HG02852 (cell line): ENCODE data around the gene GNPAT.

Source experiments
- ATAC-seq: cut with Tn5 transposase; IDR thresholded peaks from one replicate; pipeline ENCODE4 v1.9.1; 2021; ENCODE audit warnings: mild to moderate bottlenecking, moderate library complexity; ENCODE audit not compliant: unreplicated experiment

The GNPAT gene

DNA sequence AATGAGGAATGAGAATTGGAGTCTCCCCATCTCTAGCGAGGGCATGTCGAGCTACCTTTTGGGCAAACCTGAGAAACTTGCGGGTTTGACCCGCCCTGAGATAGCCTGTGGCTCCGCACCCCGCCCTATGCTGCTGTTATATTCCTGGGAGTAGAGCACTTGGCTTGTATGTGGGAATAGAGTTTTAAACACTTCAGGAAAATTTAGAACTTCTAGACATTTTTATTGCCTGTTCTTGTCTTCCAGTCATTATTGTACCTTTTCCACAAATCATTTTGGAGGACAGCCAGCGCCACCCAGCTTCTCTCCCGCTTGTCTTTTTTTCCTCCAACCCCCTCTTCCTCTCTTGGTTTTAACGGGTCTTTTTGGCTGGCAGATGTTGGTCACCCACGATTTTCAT lies 738 bp downstream of the GNPAT start:
- no peak for ATAC-seq

DNA sequence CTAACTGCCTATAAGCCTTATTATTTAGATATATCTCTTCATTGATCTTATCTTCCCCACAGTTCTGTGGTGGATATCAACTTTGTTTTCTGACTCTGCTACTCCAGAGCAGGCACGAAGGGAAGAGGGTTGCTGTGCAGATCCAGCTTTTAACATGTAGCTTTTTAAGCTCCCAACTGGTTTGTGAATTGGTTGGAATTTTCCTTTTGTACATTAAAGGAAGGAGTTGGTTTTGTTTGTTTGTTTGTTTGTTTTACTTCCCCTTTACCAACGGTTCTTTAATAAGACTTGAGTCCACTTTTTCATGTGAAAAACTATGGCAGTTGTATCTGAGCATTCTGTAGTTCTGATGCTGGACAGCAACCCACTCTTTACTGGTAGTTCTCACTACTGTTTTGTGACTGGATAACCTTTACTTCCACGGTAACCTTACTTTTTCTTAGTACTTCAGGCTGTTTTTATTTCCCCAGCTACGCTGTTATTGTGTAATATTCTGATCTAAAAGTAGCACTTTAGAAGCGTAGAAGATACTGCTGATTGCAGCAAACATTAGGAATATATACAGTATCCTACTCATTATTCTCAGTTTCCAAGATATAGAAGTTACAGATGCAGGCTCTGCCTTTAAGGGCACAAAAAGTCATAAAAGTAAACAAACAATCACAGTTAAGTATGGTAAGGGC lies 1.6 kb downstream of the GNPAT start:
- no peak for ATAC-seq

DNA sequence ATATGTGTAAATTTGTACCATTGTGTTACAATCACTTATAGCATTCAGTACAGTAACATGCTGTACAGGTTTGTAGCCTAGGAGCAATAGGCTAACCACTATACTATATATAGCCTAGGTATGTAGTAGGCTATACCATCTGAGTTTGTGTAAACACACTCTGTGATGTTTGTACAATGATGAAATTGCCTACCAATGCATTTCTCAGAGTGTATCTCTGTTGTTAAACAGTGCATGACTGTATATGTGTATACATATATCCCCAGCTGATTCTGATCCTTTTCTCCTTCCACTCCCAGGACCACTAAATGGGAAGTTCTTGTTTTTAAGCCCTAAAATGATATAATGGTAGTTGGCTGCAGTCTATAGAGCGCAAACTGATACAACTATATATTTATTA lies 7.8 kb downstream of the GNPAT start:
- ATAC-seq = no peak

DNA sequence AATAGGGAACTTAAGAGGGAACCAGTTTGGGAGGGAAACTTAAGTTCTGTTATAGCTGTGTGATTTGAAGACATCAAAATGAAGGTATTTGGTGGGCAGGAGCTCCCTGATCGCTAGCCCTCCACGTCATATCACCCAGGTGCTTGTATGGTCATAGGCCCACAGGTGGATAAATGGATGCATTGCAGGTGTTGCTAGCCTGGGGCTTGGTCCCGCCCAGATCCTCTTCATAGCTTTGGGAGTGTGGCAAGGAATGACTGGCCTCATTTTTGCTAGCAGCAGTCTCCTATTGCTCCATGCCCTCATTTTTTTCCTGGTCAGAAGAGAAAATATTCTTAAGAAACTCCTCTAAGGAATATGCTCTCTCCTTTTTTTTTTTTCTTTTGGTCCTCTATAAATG lies 11.3 kb downstream of the GNPAT start:
- no peak for ATAC-seq

DNA sequence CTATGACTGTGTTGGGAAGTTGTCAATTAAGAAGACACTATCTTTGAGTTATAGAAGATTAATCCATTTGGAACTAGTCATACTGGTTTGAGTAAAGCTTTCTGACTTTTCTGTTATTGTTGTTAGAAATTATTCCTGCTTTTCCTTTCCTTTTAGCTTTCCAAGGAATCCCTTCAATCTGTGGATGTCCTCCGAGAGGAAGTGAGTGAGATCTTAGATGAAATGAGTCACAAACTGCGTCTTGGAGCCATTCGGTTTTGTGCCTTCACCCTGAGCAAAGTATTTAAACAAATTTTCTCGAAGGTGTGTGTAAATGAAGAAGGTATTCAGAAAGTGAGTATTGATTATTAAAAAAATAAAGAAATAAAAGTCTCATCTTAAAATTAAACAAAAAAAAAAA lies 19.3 kb downstream of the GNPAT start:
- no peak for ATAC-seq

DNA sequence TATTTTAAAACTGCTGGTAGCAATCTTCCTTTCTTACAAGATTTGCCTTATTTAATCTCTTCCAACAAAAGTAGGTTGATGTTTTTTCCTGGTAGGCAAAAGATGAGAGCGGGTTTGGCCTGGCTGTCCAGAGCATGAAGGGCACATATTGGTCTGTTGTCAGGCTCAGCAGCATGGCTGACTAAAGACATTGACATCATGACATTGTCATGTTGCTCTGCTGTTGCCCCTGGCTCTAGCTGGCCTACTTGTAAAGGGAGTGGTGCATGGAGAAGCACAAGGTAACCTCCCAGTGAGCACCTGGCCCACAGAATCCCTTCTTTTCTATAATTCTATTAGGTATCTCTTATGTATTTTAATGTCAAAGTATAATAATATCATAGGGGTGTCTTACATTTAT lies 23.6 kb downstream of the GNPAT start:
- no peak for ATAC-seq

DNA sequence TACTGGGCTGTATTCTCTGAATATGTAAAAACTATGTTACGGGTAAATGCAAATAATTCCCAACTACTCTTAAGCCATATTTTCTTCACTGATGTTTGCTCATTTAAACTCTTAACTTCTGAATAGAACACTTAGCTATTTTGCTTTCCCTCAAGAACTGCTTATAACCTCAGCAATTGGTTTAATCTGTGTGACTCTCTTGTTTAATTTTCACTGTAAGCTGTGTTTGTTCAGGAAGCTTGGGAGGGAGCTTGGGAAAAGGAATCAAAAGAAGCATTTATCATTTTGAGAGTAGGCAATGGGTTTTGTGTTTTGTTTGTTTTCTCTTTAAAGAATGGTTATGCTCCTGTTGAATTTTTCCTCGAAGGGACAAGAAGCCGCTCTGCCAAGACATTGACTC lies 24.4 kb downstream of the GNPAT start:
- ATAC-seq = no peak

DNA sequence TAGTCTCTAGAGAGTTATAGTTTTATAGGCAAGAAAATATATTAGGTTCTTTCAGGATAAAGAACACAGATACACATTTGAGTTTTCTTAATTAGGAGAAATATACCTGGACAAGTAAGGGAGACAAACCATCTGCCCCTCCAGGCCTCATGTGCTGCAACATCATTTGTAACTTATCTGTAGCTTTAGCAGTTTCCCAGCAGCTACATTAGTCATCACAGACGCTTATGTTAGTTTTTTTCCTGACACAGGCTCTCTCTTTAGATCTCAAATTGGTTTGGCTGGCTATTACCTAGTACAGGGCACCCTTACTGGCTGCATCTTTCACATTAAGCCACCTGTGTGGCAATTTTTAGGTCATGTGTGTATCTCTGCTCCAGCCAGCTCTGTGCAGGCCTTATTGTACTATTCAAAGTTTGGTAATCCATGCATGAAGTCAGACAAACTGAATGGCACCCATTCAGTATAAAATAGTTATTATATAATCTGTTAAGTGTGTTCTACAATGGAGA lies 25.9 kb downstream of the GNPAT start:
- ATAC-seq = no peak

DNA sequence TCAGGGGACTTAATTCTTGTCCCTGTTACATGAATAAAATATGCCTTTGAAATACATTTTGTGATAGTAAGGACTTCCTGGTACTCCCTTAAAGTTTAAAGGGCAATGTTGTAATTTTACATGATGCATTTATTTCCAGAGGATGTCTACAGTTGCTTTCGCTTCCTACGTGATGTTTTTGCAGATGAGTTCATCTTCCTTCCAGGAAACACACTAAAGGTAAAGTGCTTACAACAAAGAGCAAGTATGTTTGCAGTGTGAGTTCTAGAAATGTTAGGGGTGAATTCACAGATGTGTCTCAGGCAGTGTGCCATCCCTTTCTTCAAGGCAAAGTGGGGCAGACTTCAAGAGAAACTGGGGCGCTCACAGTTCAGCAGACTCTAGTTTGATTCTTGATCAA lies 31.2 kb downstream of the GNPAT start:
- ATAC-seq = no peak

DNA sequence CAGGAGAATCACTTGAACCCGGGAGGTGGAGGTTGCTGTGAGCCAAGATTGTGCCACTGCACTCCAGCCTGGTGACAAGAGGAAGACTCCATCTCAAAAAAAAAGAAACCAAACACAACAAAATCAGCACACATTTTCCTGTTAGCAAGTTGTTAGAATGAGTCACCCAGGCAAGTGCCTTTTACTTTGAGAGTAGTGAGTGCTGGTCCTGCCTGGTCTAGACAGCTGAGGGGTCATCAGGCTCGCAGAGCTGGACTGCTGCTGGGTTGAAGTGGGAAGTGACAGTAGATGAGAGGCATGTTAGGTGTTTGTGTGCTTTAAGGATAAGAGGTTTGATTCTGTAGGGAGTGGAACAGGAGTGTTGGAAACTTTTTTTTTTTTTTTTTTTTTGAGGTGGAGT lies 31.9 kb downstream of the GNPAT start:
- no peak for ATAC-seq

DNA sequence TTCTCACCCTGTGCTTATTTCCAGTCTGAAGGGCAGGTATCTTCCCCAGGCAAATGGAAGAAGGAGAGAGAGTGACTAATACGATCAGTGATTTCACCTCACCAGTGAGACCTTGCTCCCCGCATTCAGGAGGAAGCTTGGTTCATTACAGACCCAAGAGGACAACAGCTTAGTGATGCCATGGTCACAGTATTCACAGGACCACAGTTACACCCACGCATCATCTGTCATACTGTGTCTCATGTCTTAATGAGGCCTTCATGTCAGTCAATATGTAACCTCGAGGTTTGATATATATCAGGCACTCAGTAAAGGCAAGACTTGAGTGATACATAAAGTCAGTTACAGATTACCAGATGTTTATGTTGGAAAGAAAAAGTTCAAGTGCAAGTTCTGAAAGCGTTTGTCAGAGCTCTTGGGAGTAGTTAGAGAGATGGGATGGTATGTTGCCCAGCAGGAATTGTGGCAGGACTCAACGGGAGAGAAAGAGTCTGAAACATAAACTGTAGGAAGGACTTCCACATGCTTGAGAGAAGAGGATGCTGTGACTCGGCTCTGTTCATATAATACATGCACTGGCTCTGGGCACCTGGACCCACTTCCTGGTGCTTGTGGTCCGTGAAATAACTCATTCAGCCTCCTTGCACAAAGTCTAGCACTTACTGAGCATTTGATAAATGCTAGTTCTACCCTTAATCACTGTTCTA lies 33.3 kb downstream of the GNPAT start:
- ATAC-seq = no peak

DNA sequence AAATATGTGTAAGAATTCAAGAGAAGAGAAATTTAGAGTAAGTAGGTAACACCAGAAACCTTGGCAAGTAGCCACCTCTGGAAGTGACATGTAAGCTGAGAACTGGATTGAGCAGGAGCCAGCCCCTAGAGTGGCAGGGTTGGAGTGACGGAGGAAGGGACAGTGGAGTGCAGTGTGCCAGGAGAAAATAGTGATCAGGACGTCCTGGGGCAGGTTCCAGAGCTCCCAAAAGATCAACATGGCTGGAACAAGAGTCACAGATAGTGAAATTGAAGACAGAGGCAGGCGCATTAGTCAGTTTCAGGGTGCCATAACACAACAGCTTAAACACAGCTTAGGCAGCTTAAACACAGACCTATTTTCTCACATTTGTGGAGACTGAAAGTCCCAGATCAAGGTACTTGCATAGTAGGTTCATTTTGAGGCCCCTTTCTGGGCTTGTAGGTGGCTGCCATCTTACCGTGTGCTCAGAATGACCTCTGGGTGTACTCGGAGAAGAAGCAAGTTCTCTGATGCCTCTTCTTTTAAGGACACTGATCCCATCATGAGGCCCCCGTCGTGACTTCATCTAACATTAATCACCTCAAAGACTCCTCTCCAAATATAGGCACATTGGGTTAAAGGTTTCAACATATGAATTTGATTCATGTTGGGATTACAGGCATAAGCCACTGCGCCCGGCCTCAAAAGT lies 37.2 kb downstream of the GNPAT start:
- ATAC-seq = no peak

DNA sequence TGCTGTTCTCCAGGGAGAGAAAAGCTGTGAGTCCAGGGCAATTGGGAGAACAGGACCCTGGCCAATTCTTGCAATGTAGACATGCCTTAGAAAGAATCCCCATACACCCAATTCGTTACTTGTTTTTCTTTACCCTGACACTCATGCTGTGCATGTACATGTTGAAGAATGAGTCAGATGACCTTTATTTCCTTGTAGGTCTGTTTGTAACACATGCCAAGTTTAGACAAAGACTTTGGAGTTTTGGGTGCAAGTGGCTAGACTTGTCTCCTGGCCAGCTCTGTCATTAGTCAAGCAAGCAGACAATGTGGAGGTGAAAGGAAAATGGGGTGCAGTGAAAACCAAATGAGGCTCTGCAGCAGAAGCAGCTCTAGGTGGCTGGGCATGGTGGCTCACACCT lies 38.1 kb downstream of the GNPAT start:
- ATAC-seq = no peak

DNA sequence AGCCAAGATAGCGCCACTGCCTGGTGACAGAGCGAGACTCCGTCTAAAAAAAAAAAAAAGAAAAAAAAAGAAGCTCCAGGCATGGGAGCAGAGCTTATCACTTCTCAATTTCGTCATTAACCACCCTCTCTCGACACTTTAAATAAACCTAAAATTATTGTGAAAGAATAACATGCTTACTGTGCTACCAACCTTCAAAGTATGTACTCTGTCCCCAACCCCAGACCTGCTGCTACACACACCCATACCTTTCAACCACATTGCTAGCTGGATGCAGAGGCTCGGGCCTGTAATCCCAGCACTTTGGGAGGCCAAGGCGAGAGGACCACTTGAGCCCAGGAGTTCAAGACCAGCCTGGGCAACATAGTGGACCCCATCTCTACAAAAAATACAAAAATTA lies 38.7 kb downstream of the GNPAT start:
- ATAC-seq = no peak

DNA sequence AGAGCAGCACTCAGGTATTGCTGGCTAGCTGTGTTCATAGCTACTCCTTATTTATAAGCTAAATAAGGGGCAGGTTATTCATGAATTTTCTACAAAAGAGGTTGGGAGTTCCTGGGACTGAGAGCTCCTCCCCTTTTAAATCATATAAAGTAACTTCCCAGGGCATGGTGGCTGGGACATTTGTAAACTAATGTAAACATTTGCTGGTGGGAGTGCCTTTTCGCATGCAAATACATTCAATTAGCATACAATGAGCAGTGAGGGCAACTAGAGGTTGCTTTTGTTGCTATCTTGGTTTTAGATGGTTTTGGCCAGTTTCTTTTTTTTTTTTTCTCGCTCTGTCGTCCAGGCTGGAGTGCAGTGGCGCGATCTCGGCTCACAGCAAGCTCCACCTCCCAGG lies 43.4 kb downstream of the GNPAT start:
- no peak for ATAC-seq

DNA sequence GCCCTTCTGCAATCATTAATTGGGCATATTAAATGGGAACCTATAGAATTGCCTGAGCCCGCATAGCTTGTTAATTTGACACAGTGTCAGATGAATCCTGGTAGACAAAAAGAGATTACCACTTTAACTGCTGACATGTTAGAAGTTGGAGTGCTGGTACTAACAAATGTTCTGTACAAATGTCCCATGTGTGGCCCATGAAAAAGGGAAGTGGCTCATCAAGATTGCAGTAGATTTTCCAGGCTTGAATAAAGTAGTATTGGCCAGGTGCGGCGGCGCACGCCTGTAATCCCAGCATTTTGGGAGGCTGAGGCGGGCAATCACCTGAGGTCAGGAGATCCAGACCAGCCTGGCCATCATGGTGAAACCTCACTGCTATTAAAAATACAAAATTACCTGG lies 45.6 kb downstream of the GNPAT start:
- ATAC-seq = no peak

DNA sequence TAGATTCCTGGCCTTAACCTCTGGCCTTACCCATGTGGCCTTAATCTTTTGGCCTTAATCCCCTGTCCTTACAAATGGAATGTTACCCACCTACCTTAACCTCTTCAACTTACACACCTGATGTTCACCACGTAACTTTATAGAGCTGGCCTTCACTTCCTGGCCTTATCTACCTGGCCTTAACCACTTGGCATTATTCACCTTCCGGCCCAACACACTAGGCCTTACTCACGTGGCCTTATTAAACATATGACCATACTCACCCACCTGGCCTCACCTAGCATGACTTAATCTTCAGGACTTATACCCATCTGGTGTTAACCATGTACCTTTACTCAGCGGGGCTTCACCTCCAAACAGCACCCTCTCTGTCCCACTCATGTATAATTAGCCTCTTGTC lies 54.9 kb downstream of the GNPAT start:
- no peak for ATAC-seq

DNA sequence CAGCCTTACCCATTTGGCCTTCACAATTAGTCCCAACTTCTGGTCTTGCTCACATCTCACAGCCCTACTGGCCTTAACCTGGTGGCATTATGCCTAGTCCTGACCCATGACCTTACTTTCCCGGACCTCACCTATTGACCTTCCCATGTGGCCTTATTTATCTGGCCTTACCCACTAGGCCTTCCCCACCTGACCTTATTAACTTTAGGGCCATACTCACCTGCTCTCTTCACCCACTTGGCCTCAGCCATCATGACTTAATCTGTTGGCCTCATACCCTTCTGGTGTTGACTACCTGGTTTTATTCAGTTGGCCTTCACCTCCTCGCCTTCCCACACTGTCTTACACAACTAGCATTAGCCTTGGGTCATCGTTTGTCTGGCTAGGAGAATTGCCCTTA lies 61.0 kb downstream of the GNPAT start:
- ATAC-seq = no peak

DNA sequence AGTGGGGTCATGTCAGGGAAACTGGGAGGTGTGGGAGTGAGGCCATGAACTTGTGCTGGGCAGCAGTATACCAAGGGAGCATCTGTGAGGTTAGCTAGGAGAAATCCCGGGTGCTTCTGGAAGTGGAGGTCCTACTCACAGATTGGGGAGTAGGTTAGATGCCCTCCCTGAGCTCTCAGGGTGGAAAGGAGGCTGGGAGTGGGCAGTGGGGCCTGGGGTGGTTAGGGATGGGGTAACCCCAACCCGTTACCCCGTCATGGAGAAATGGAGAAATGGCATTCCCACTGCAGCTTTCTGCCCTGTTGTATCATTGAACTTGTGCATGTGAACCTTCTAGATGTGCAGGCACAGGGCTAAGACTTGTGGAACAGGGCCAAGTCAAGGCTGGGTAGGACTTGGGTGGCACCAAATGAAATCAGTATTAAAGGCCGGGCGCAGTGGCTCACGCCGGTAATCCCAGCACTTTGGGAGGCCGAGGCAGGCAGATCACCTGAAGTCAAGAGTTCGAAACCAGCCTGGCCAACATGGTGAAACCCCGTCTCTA lies 69.5 kb downstream of the GNPAT start:
- ATAC-seq = no peak

DNA sequence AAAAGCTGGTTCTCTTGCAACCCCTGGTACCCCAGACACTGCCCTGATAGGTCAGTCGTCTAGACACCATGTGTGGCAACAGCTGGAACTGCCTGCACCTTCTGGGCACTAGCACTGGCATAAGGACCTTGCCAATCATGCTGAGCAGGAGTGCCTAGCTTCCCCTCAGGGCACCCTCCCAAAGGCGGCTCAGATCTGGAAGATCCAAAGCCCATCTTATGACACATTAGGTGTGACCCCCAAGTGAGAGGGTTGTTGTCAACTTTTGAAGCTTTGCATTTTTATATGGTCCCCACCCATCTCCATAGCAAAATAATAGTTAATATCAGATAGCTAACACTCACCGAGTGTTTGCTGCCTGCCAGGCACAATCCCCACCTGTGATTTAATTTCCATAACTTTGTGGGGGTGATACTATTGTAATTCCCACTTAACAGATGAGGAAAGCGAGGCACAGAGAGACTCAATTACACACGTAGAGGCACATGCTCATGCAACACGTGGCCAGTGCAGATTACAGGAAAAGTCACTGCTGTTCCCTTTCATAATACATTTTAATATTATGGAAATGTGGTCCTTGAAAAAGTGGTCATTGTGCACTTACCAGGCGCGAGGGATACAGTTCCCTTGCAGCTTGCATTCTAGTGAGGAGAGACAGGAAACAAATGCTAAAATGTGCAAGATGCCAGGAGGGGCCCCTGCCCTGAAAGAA lies 70.9 kb downstream of the GNPAT start:
- no peak for ATAC-seq

DNA sequence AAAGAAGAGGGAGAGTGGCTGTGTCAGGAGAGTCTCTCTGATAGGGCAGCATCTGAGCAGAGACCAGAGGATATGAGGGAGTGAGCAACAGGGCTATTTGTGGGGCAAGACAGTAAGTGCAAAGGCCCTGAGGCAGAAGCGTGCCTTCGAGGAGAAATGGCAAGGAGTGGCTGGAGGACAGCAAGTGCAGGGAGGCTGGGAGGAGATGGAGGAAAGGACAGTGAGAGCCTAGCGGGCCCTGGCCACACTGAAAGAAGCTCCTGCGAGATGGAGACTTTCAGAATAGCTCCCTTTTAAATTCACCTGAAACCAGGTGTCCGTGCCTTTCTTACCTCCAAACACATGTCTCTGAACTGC lies 71.4 kb downstream of the GNPAT start:
- ATAC-seq = no peak
